CD8-positive, alpha-beta memory T cell (primary cell): ENCODE data around the gene PGBD1. TPM values are rescaled to one million over a fixed set of nuclear protein-coding genes. Genes with fewer than 3 reads are reported as not detected.
A peak's percentile ranks its signal among the peaks of the same experiment; 100 is the strongest.

ENCODE experiments used
- CTCF ChIA-PET: fragments of 350-600 bp; sonication (Branson Sonifier 250); formaldehyde crosslinking; loops from one replicate; lab custom pipeline; 2021; ENCODE audit warnings: antibody characterized with exemption; lab: Charles Lee
- POLR2A ChIA-PET: fragments of 350-600 bp; sonication (Branson Sonifier 250); formaldehyde crosslinking; loops from one replicate; lab custom pipeline; 2021; ENCODE audit warnings: antibody characterized with exemption; lab: Charles Lee
- DNase-seq, 5 donors: peaks; one replicate each; pipeline versions ENCODE4 v3.0.0 to v3.0.0-alpha.2; 2020 to 2022; ENCODE audit warnings: mixed read lengths in 1 of 5
- H3K27ac ChIP-seq: one replicate; pipeline ENCODE4 v1.7.0; 2013; ENCODE audit warnings: low read depth, mild to moderate bottlenecking, low read length, moderate library complexity
- H3K27me3 ChIP-seq: 2 replicates; pipeline ENCODE4 v1.7.0; 2013; ENCODE audit warnings: low read length, mild to moderate bottlenecking; ENCODE audit not compliant: insufficient read depth, poor library complexity, severe bottlenecking
- H3K36me3 ChIP-seq: 2 replicates; pipeline ENCODE4 v1.7.0; 2013; ENCODE audit warnings: mild to moderate bottlenecking, low read length, moderate library complexity; ENCODE audit not compliant: insufficient read depth
- H3K4me1 ChIP-seq: 2 replicates; pipeline ENCODE4 v1.7.0; 2013; ENCODE audit warnings: mild to moderate bottlenecking, low read length, moderate library complexity; ENCODE audit not compliant: insufficient read depth
- H3K4me3 ChIP-seq: 2 replicates; pipeline ENCODE4 v1.7.0; 2013; ENCODE audit warnings: mild to moderate bottlenecking, low read length
- H3K9me3 ChIP-seq: 2 replicates; pipeline ENCODE4 v1.7.0; 2013; ENCODE audit warnings: mild to moderate bottlenecking, low read length
- H3K27ac Mint-ChIP-seq, 8 donors: one replicate each; pipeline ENCODE4 v1.8.0; 2020 to 2021; ENCODE audit warnings: mixed read lengths in 8 of 8, mild to moderate bottlenecking in 6 of 8, inconsistent platforms in 3 of 8, moderate library complexity in 3 of 8
- H3K27me3 Mint-ChIP-seq, 2 donors: one replicate each; pipeline ENCODE4 v1.8.0; 2020 to 2021; ENCODE audit warnings: mixed read lengths in 2 of 2, mild to moderate bottlenecking in 1 of 2, moderate library complexity in 1 of 2
- H3K36me3 Mint-ChIP-seq, 3 donors: one replicate each; pipeline ENCODE4 v1.8.0; 2020 to 2021; ENCODE audit warnings: mixed read lengths in 3 of 3, inconsistent platforms in 1 of 3, mild to moderate bottlenecking in 1 of 3
- H3K4me1 Mint-ChIP-seq, 3 donors: one replicate each; pipeline ENCODE4 v1.8.0; 2020 to 2021; ENCODE audit warnings: mixed read lengths in 3 of 3, inconsistent platforms in 1 of 3, mild to moderate bottlenecking in 1 of 3
- H3K4me3 Mint-ChIP-seq, 7 donors: one replicate each; pipeline ENCODE4 v1.8.0; 2020 to 2021; ENCODE audit warnings: mixed read lengths in 7 of 7, mild to moderate bottlenecking in 6 of 7, moderate library complexity in 4 of 7, inconsistent platforms in 2 of 7
- H3K9me3 Mint-ChIP-seq, 5 donors: one replicate each; pipeline ENCODE4 v1.8.0; 2020 to 2022; ENCODE audit warnings: mixed read lengths in 5 of 5, mild to moderate bottlenecking in 3 of 5, moderate library complexity in 2 of 5, inconsistent platforms in 1 of 5
- polyA plus RNA-seq: library from polyadenylated mRNA; unstranded; fragments of 300-500 nt; fragmentation: Illumina TruSeq; gene quantifications from one replicate; pipeline ENCODE4 v1.2.3, GENCODE V29; 2021
- total RNA-seq, 2 experiments: library from RNA; stranded (reverse); gene quantifications; one replicate each; pipeline ENCODE4 v1.2.3, GENCODE V29; 2021

PGBD1 gene
- total RNA-seq (1 to 10 TPM; 4.6 to 5.4 TPM), polyA plus RNA-seq (0.87 TPM)

DNA sequence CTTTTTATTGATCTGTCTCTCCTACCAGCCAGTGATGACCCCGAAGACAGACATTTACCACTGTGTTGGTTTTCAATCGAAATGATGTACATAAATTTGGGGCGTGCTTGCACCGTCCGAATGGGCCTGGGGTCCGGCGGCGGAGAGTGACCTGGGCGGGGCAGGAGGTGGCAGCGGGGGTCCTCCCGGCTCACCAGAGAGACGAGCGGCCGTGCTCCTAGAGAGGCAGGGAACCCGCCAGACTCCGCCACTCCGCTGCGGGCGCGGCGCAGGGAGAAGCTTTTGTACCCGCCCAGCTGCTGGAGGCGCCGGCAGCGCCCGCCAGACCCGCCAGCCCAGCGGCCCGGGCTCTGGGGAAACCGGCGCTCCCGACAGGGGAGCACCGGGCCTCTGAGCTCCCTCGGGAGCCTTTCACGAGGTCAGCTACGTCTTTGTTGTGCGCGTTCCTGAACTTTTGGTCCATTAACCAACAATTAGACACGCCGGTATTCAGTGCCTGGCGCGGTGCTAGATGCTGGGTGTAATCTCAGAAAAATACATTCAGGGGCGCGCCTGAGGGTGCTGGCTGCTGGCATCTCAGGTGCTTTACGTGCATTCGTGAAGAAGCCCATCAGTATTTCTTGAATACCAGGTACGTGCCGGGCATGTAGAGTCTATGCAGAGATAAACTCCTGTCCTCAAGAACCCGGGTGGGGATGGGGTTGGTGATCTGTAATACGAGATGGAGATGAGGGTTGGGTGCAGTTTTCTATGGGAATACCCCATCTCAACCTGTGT lies at the start of gene PGBD1:
TSS of gene PGBD1 (plus strand) at position 285 of the 777 bp plus-strand sequence. CDS start 2,242 bp downstream, outside the sequence.
- Histone ChIP-seq H3K4me3 (peak within 1 kb of the TSS; percentile 48), H3K27ac (peak within 1 kb of the TSS; percentile 33), H3K4me1 (peaks cover 7% of the 10 kb centered on the region), H3K36me3 (no peaks in the 10 kb centered on the region), H3K27me3 (no peaks in the 10 kb centered on the region), H3K9me3 (no peaks in the 10 kb centered on the region)
- H3K9me3 Mint-ChIP-seq, result no peaks in the 10 kb centered on the region
- peaks cover 6 to 25% (median 13%) of the 10 kb centered on the region in 3 donors for H3K36me3 Mint-ChIP-seq
- H3K27ac Mint-ChIP-seq, result peak within 1 kb of the TSS in 3 of 8 donors; percentile 33 to 61 (median 52)
- DNase-seq, result peak; percentile 10 to 64 (median 32)
- ChIA-PET POLR2A (interaction anchor here (2.4 kb wide), 1 partner anchor 14 kb away, joined by 10 read pairs; the partner anchor contains the start of gene ZSCAN26), CTCF (interaction anchor here (1.0 to 1.1 kb wide), 2 partner anchors 14 to 56 kb away, joined by 3 read pairs; partner anchors contain the start of gene ZSCAN26)
- peaks cover 9 to 10% of the 10 kb centered on the region in 2 donors for H3K27me3 Mint-ChIP-seq
- peaks cover 10 to 15% (median 12%) of the 10 kb centered on the region in 3 donors for H3K4me1 Mint-ChIP-seq
- H3K4me3 Mint-ChIP-seq, result peak within 1 kb of the TSS; percentile 77 to 91 (median 78)

GRCh38 chr6:28232785-28233184 lies 48.6 kb upstream of the PGBD1 start:
- Mint-ChIP-seq H3K27me3 (no peaks in the 10 kb centered on the region), H3K9me3 (no peaks in the 10 kb centered on the region), H3K27ac (no peak overlapping the region), H3K36me3 (peaks cover 12 to 44% (median 19%) of the 10 kb centered on the region in 3 donors), H3K4me3 (no peak overlapping the region), H3K4me1 (no peaks in the 10 kb centered on the region)
- no peak for DNase-seq
- Histone ChIP-seq H3K4me1 (no peaks in the 10 kb centered on the region), H3K36me3 (no peaks in the 10 kb centered on the region), H3K27ac (no peak overlapping the region), H3K9me3 (no peaks in the 10 kb centered on the region), H3K27me3 (no peaks in the 10 kb centered on the region), H3K4me3 (no peak overlapping the region)
- ChIA-PET CTCF (no interaction called here), POLR2A (no interaction called here)

GRCh38 chr6:28235912-28236452 lies 45.4 kb upstream of the PGBD1 start:
- Mint-ChIP-seq H3K27me3 (no peaks in the 10 kb centered on the region), H3K9me3 (no peaks in the 10 kb centered on the region), H3K4me3 (no peak overlapping the region), H3K27ac (peak overlapping the region in 1 of 8 donors; percentile 74), H3K4me1 (no peaks in the 10 kb centered on the region), H3K36me3 (peaks cover 10 to 21% (median 15%) of the 10 kb centered on the region in 3 donors)
- Histone ChIP-seq H3K36me3 (no peaks in the 10 kb centered on the region), H3K27ac (no peak overlapping the region), H3K9me3 (no peaks in the 10 kb centered on the region), H3K27me3 (no peaks in the 10 kb centered on the region), H3K4me1 (no peaks in the 10 kb centered on the region), H3K4me3 (no peak overlapping the region)
- no peak for DNase-seq
- ChIA-PET POLR2A (interaction anchor here (0.5 kb wide), 1 partner anchor 117 kb away, joined by 5 read pairs; no protein-coding TSS in a partner anchor), CTCF (no interaction called here)

DNA sequence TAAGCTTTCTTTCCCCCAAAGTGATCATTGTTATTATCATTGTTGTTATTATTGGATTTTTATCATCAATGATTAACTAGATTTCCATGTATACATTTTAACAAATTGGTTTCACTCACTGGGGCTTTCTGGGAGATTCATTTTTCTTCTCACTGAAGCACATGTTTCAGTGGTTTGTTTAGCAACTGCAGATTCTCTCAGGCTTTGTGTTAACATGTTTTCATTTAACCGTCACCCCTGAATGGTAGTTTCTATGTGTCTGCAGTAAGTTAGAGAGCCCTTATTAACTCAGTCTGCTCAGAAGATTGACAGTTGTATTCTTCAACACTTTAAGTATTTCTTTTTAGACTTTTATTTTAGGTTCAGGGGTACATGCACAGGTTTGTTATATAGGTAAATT lies 41.7 kb upstream of the PGBD1 start:
- Mint-ChIP-seq H3K4me1 (no peaks in the 10 kb centered on the region), H3K27me3 (no peaks in the 10 kb centered on the region), H3K9me3 (no peaks in the 10 kb centered on the region), H3K27ac (no peak overlapping the region), H3K36me3 (peaks cover 3 to 15% (median 7%) of the 10 kb centered on the region in 3 donors), H3K4me3 (no peak overlapping the region)
- Histone ChIP-seq H3K27me3 (no peaks in the 10 kb centered on the region), H3K4me3 (no peak overlapping the region), H3K9me3 (no peaks in the 10 kb centered on the region), H3K27ac (no peak overlapping the region), H3K4me1 (no peaks in the 10 kb centered on the region), H3K36me3 (peaks cover 7% of the 10 kb centered on the region)
- CTCF ChIA-PET, result no interaction called here
- POLR2A ChIA-PET, result no interaction called here
- DNase-seq, result no peak

- no peaks in the 10 kb centered on the region for H3K9me3 Mint-ChIP-seq
- DNase-seq, result no peak
- POLR2A ChIA-PET, result no interaction called here
- Histone ChIP-seq H3K27me3 (no peaks in the 10 kb centered on the region), H3K4me1 (no peaks in the 10 kb centered on the region), H3K27ac (no peak overlapping the region), H3K36me3 (peaks cover 16% of the 10 kb centered on the region), H3K9me3 (no peaks in the 10 kb centered on the region), H3K4me3 (no peak overlapping the region)
- peaks cover 3 to 23% (median 10%) of the 10 kb centered on the region in 3 donors for H3K36me3 Mint-ChIP-seq
- H3K4me3 Mint-ChIP-seq, result no peak overlapping the region
- H3K27ac Mint-ChIP-seq, result no peak overlapping the region
- no peaks in the 10 kb centered on the region for H3K27me3 Mint-ChIP-seq
- CTCF ChIA-PET, result no interaction called here
- H3K4me1 Mint-ChIP-seq, result no peaks in the 10 kb centered on the region
These were observed 40.9 kb upstream of the PGBD1 start for GRCh38 chr6:28240471-28240870.

GRCh38 chr6:28243946-28244345 lies 37.4 kb upstream of the PGBD1 start:
- no peaks in the 10 kb centered on the region for H3K9me3 ChIP-seq
- H3K27me3 Mint-ChIP-seq, result no peaks in the 10 kb centered on the region
- H3K36me3 ChIP-seq, result peaks cover 41% of the 10 kb centered on the region
- POLR2A ChIA-PET, result interaction anchor here (0.8 kb wide), 1 partner anchor 20 kb away, joined by 3 read pairs; no protein-coding TSS in a partner anchor
- peaks cover 9 to 55% (median 25%) of the 10 kb centered on the region in 3 donors for H3K36me3 Mint-ChIP-seq
- H3K4me1 ChIP-seq, result no peaks in the 10 kb centered on the region
- CTCF ChIA-PET, result no interaction called here
- H3K27ac Mint-ChIP-seq, result peak overlapping the region in 1 of 8 donors; percentile 55
- peaks cover 4 to 15% (median 13%) of the 10 kb centered on the region in 3 donors for H3K4me1 Mint-ChIP-seq
- no peak overlapping the region for H3K4me3 ChIP-seq
- no peak for DNase-seq
- no peak overlapping the region for H3K27ac ChIP-seq
- H3K27me3 ChIP-seq, result no peaks in the 10 kb centered on the region
- H3K4me3 Mint-ChIP-seq, result no peak overlapping the region
- no peaks in the 10 kb centered on the region for H3K9me3 Mint-ChIP-seq

DNA sequence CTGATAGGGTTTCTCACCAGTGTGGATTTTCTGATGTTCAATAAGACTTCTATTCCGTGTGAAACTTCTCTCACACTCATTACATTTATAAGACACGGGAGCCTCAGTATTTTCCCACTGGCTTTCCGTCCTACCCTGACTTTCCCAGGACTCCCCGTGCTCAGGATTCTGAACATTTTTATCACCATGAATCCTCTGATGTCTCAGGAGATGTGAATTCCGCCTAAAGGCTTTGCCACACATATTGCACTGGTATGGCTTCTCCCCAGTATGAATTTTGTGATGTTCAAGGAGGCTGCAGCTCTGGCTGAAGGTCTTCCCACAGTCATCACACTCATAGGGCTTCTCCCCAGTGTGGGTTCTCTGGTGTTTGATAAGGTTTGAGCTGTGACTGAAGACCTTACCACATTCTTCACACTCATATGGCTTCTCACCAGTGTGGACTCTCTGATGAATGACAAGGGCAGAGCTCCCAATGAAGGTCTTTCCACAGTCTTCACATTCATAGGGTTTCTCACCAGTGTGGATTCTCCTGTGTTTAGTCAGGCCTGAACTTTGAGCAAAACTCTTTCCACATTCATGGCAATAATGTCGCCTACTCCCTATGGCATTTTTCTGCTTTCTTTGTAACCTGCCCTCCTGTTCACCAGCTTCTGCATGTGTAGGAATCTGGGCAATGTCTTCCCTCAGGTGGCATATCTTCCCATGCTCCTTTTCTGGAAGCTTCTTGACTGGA lies 36.0 kb upstream of the PGBD1 start:
- no peaks in the 10 kb centered on the region for H3K9me3 Mint-ChIP-seq
- H3K27ac Mint-ChIP-seq, result no peak overlapping the region
- H3K27me3 ChIP-seq, result no peaks in the 10 kb centered on the region
- H3K4me3 ChIP-seq, result no peak overlapping the region
- H3K36me3 ChIP-seq, result peaks cover 41% of the 10 kb centered on the region
- H3K4me3 Mint-ChIP-seq, result no peak overlapping the region
- H3K27me3 Mint-ChIP-seq, result no peaks in the 10 kb centered on the region
- H3K4me1 Mint-ChIP-seq, result peaks cover 8 to 27% (median 26%) of the 10 kb centered on the region in 3 donors
- POLR2A ChIA-PET, result no interaction called here
- CTCF ChIA-PET, result no interaction called here
- DNase-seq, result no peak
- no peaks in the 10 kb centered on the region for H3K9me3 ChIP-seq
- H3K4me1 ChIP-seq, result peaks cover 9% of the 10 kb centered on the region
- peaks cover 9 to 60% (median 25%) of the 10 kb centered on the region in 3 donors for H3K36me3 Mint-ChIP-seq
- H3K27ac ChIP-seq, result no peak overlapping the region
